Chondrocyte (in vitro differentiated cells): Measurements from ENCODE around the gene DUS2. TPM values are rescaled to one million over a fixed set of nuclear protein-coding genes. Genes with fewer than 3 reads are reported as not detected.
"Not testable (repeated sequence)": the region's sequence is repeated elsewhere in the genome, so short reads cannot be mapped to it uniquely, and the experiment has no call there.

Experiments used
- DNase-seq: peaks from one replicate; pipeline ENCODE4 v3.0.0; 2021; ENCODE audit warnings: mixed read lengths, low spot score
- H3K27ac Mint-ChIP-seq: one replicate; pipeline ENCODE4 v1.8.0; 2021; ENCODE audit warnings: mild to moderate bottlenecking, moderate library complexity, mixed read lengths; ENCODE audit not compliant: unreplicated experiment
- H3K27me3 Mint-ChIP-seq: 2 replicates; pipeline ENCODE4 v1.8.0; 2021; ENCODE audit warnings: low read depth, mixed read lengths
- H3K36me3 Mint-ChIP-seq: 2 replicates; pipeline ENCODE4 v1.8.0; 2021; ENCODE audit warnings: low read depth, mixed read lengths
- H3K4me1 Mint-ChIP-seq: 2 replicates; pipeline ENCODE4 v1.8.0; 2021; ENCODE audit warnings: low read depth, mild to moderate bottlenecking, mixed read lengths
- H3K4me3 Mint-ChIP-seq: one replicate; pipeline ENCODE4 v1.8.0; 2021; ENCODE audit warnings: mild to moderate bottlenecking, moderate library complexity, mixed read lengths; ENCODE audit not compliant: unreplicated experiment
- H3K9me3 Mint-ChIP-seq: 2 replicates; pipeline ENCODE4 v1.8.0; 2021; ENCODE audit warnings: low read depth, mixed read lengths
- CTCF ChIP-seq: fragments of 200-600 bp; sonication (generic); IDR thresholded peaks from 2 replicates; pipeline ENCODE4 v1.5.0; 2021; ENCODE audit warnings: antibody characterized with exemption, mild to moderate bottlenecking, moderate library complexity
- total RNA-seq: library from RNA; stranded (reverse); gene quantifications from 3 replicates; pipeline ENCODE4 v1.2.1, GENCODE V29; 2021

DUS2 gene
- total RNA-seq, 1 donor from 2014 or later: 12.2 TPM

GRCh38 chr16:68022278-68022727 is 781 bp upstream of the DUS2 start:
- no peak for TF ChIP-seq CTCF
- Mint-ChIP-seq H3K27me3 (no peaks in the 10 kb centered on the region), H3K27ac (peak overlapping the region; percentile 99), H3K9me3 (no peaks in the 10 kb centered on the region), H3K4me3 (peak overlapping the region; percentile 100), H3K4me1 (peaks cover 25% of the 10 kb centered on the region), H3K36me3 (peaks cover 2% of the 10 kb centered on the region)
- no peak for DNase-seq

GRCh38 chr16:68028996-68029395 is 5.9 kb downstream of the DUS2 start:
- no peak for DNase-seq
- Mint-ChIP-seq H3K36me3 (peaks cover 5% of the 10 kb centered on the region), H3K4me3 (no peak overlapping the region), H3K4me1 (peaks cover 5% of the 10 kb centered on the region), H3K9me3 (no peaks in the 10 kb centered on the region), H3K27me3 (no peaks in the 10 kb centered on the region), H3K27ac (no peak overlapping the region)
- TF ChIP-seq CTCF: no peak

DNA sequence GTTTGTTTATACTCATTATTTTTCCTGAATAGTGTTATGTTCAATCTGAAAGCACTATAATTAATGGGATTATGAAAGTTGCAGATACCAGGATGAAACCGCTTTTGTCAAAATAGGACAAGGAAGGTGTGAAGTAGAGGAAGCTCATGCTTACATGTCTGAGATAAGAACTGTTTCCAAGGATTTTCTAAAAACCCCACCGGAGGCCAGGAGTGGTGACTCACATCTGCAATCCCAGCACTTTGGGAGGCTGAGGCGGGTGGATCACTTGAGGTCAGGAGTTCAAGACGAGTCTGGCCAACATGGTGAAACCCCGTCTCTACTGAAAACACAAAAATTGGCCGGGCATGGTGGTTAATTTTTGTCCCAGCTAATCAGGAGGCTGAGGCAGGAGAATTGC is 7.0 kb downstream of the DUS2 start:
- not testable (repeated sequence) for H3K9me3 Mint-ChIP-seq, H3K27ac Mint-ChIP-seq, DNase-seq, H3K27me3 Mint-ChIP-seq, H3K36me3 Mint-ChIP-seq, H3K4me3 Mint-ChIP-seq, H3K4me1 Mint-ChIP-seq

GRCh38 chr16:68031951-68032350 is 8.9 kb downstream of the DUS2 start:
- no peaks in the 10 kb centered on the region for H3K27me3 Mint-ChIP-seq
- no peak overlapping the region for H3K4me3 Mint-ChIP-seq
- no peak for DNase-seq

DNA sequence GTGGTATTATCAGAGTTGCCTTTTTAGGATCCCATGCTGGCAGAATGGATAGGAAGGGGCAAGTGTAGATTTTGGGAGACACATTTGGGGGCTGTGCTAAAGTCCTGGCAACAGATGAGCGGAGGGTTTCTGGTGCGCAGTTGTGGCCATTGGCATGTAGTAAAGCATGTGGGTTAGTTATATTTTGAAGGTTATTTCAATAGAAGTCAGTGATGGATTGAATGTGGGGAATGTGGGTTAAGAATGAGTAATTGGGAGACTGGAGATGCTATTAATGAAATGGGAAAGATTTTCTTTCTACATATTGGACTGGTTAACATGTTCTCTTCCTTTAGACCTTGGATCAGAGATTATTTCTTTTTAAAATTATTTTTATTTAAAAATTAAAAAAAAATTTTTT is 10.0 kb downstream of the DUS2 start:
- Mint-ChIP-seq H3K27ac (no peak overlapping the region), H3K4me3 (no peak overlapping the region), H3K27me3 (no peaks in the 10 kb centered on the region), H3K9me3 (no peaks in the 10 kb centered on the region), H3K4me1 (no peaks in the 10 kb centered on the region), H3K36me3 (peaks cover 3% of the 10 kb centered on the region)
- DNase-seq: peak; percentile 8
- TF ChIP-seq CTCF: no peak

More at GRCh38 chr16:68031951-68032350, 8.9 kb downstream of the DUS2 start:
- no peaks in the 10 kb centered on the region for H3K9me3 Mint-ChIP-seq
- H3K4me1 Mint-ChIP-seq: no peaks in the 10 kb centered on the region
- peak overlapping the region; percentile 32 for H3K27ac Mint-ChIP-seq
- no peak for TF ChIP-seq CTCF
- H3K36me3 Mint-ChIP-seq: peaks cover 8% of the 10 kb centered on the region

GRCh38 chr16:68035227-68035626 is 12.1 kb downstream of the DUS2 start:
- Mint-ChIP-seq H3K4me1 (no peaks in the 10 kb centered on the region), H3K9me3 (no peaks in the 10 kb centered on the region), H3K36me3 (peaks cover 5% of the 10 kb centered on the region), H3K27ac (no peak overlapping the region), H3K4me3 (no peak overlapping the region), H3K27me3 (no peaks in the 10 kb centered on the region)
- no peak for TF ChIP-seq CTCF
- DNase-seq: no peak
